Mesendoderm (in vitro differentiated cells): ENCODE measurements around the gene CAMTA1.

ENCODE experiments used
- DNase-seq: peaks from one replicate; pipeline ENCODE4 v3.0.0; 2013
- H2AK5ac ChIP-seq: 2 replicates; pipeline ENCODE4 v1.6.1; 2013; ENCODE audit warnings: low read length, inconsistent platforms
- H2BK120ac ChIP-seq: 2 replicates; pipeline ENCODE4 v1.6.1; 2013; ENCODE audit warnings: low read depth, mild to moderate bottlenecking, low read length, moderate library complexity, mixed read lengths
- H2BK15ac ChIP-seq: replicated peaks from 2 replicates; pipeline ENCODE4 v1.6.1; 2013; ENCODE audit warnings: low read depth, mild to moderate bottlenecking, moderate library complexity
- H2BK5ac ChIP-seq: 2 replicates; pipeline ENCODE4 v1.6.1; 2013; ENCODE audit warnings: low read length, inconsistent platforms
- H3K18ac ChIP-seq: 2 replicates; pipeline ENCODE4 v1.6.1; 2013; ENCODE audit warnings: mild to moderate bottlenecking, low read length, mixed read lengths
- H3K23ac ChIP-seq: one replicate; pipeline ENCODE4 v1.6.1; 2013; ENCODE audit warnings: low read length
- H3K27ac ChIP-seq: 2 replicates; pipeline ENCODE4 v1.5.1; 2013; ENCODE audit warnings: low read depth, mild to moderate bottlenecking, inconsistent platforms, low read length, moderate library complexity
- H3K27me3 ChIP-seq: 2 replicates; pipeline ENCODE4 v1.6.1; 2013; ENCODE audit warnings: low read length, control low read depth, mild to moderate bottlenecking, inconsistent platforms; ENCODE audit not compliant: insufficient read depth, poor library complexity
- H3K36me3 ChIP-seq: 2 replicates; pipeline ENCODE4 v1.6.1; 2013; ENCODE audit warnings: low read length, inconsistent platforms; ENCODE audit not compliant: control insufficient read depth, insufficient read depth
- H3K4ac ChIP-seq: one replicate; pipeline ENCODE4 v1.6.1; 2013; ENCODE audit warnings: low read depth, mild to moderate bottlenecking, low read length, moderate library complexity
- H3K4me1 ChIP-seq: 2 replicates; pipeline ENCODE4 v1.6.1; 2013; ENCODE audit warnings: low read depth, low read length, inconsistent platforms; ENCODE audit not compliant: control insufficient read depth
- H3K4me2 ChIP-seq: 2 replicates; pipeline ENCODE4 v1.6.1; 2013; ENCODE audit warnings: low read length
- H3K4me3 ChIP-seq: 2 replicates; pipeline ENCODE4 v1.5.1; 2013; ENCODE audit warnings: mild to moderate bottlenecking, low read length
- H3K56ac ChIP-seq: one replicate; pipeline ENCODE4 v1.6.1; 2013; ENCODE audit warnings: low read length
- H3K79me1 ChIP-seq: 2 replicates; pipeline ENCODE4 v1.6.1; 2013; ENCODE audit warnings: low read length, inconsistent platforms
- H3K79me2 ChIP-seq: 2 replicates; pipeline ENCODE4 v1.6.1; 2013; ENCODE audit warnings: mild to moderate bottlenecking, low read length; ENCODE audit not compliant: control insufficient read depth, insufficient read depth
- H3K9ac ChIP-seq: 2 replicates; pipeline ENCODE4 v1.6.1; 2013; ENCODE audit warnings: low read length, inconsistent platforms
- H4K5ac ChIP-seq: one replicate; pipeline ENCODE4 v1.6.1; 2013; ENCODE audit warnings: low read length
- H4K8ac ChIP-seq: one replicate; pipeline ENCODE4 v1.6.1; 2013; ENCODE audit warnings: low read depth, mild to moderate bottlenecking, control low read depth, low read length, moderate library complexity
- WGBS: extraction: QIAGEN DNeasy Blood & Tissue Kit; methylation state at CpG from one replicate; pipeline ENCODE4 v1.1.7; 2013; ENCODE audit warnings: low lambda C conversion rate, missing lambda C conversion rate; ENCODE audit not compliant: insufficient coverage; ENCODE audit errors: extremely low coverage; 5-methylcytosine and 5-hydroxymethylcytosine counted together

CAMTA1 gene

GRCh38 chr1:7105269-7105668 lies 320.0 kb downstream of the CAMTA1 start:
- no peak overlapping the region for H4K5ac ChIP-seq
- no peaks in the 10 kb centered on the region for H3K79me2 ChIP-seq
- no peaks in the 10 kb centered on the region for H3K27me3 ChIP-seq
- no peak overlapping the region for H2BK15ac ChIP-seq
- H2BK5ac ChIP-seq = no peak overlapping the region
- no peaks in the 10 kb centered on the region for H3K4me1 ChIP-seq
- H3K9ac ChIP-seq = no peak overlapping the region
- no peak overlapping the region for H2AK5ac ChIP-seq
- no peak overlapping the region for H3K56ac ChIP-seq
- no CpG with 5 or more reads among the region's 7 CpGs for WGBS
- no peak overlapping the region for H3K23ac ChIP-seq
- H2BK120ac ChIP-seq = no peak overlapping the region
- no peak overlapping the region for H3K27ac ChIP-seq
- H3K79me1 ChIP-seq = no peaks in the 10 kb centered on the region
- DNase-seq = no peak
- H3K4ac ChIP-seq = no peak overlapping the region
- no peak overlapping the region for H3K18ac ChIP-seq
- no peak overlapping the region for H3K4me3 ChIP-seq
- no peak overlapping the region for H4K8ac ChIP-seq
- H3K4me2 ChIP-seq = no peak overlapping the region
- H3K36me3 ChIP-seq = no peaks in the 10 kb centered on the region

- H3K27ac ChIP-seq = no peak overlapping the region
- H3K4me3 ChIP-seq = no peak overlapping the region
- no peaks in the 10 kb centered on the region for H3K4me1 ChIP-seq
- no peak overlapping the region for H4K5ac ChIP-seq
- H2BK15ac ChIP-seq = no peak overlapping the region
- no CpG with 5 or more reads among the region's 15 CpGs for WGBS
- H2BK5ac ChIP-seq = no peak overlapping the region
- no peak overlapping the region for H3K56ac ChIP-seq
- no peaks in the 10 kb centered on the region for H3K27me3 ChIP-seq
- H3K9ac ChIP-seq = no peak overlapping the region
- H2BK120ac ChIP-seq = no peak overlapping the region
- no peak for DNase-seq
- H3K18ac ChIP-seq = no peak overlapping the region
- no peak overlapping the region for H3K4ac ChIP-seq
- H3K36me3 ChIP-seq = no peaks in the 10 kb centered on the region
- no peak overlapping the region for H3K4me2 ChIP-seq
- H2AK5ac ChIP-seq = no peak overlapping the region
- H3K79me2 ChIP-seq = no peaks in the 10 kb centered on the region
- no peak overlapping the region for H4K8ac ChIP-seq
- no peaks in the 10 kb centered on the region for H3K79me1 ChIP-seq
- H3K23ac ChIP-seq = no peak overlapping the region
These were observed 321.3 kb downstream of the CAMTA1 start for GRCh38 chr1:7106442-7107108.

GRCh38 chr1:7107109-7107830 lies 322.0 kb downstream of the CAMTA1 start:
- Histone ChIP-seq H2BK15ac (no peak overlapping the region), H3K79me1 (no peaks in the 10 kb centered on the region), H3K56ac (no peak overlapping the region), H3K4me1 (no peaks in the 10 kb centered on the region), H3K4me3 (no peak overlapping the region), H4K8ac (no peak overlapping the region), H3K79me2 (no peaks in the 10 kb centered on the region), H2BK5ac (no peak overlapping the region), H3K9ac (no peak overlapping the region), H3K4me2 (no peak overlapping the region), H3K4ac (no peak overlapping the region), H3K18ac (no peak overlapping the region), H3K36me3 (no peaks in the 10 kb centered on the region), H2BK120ac (no peak overlapping the region), H3K27me3 (no peaks in the 10 kb centered on the region), H3K23ac (no peak overlapping the region), H2AK5ac (no peak overlapping the region), H3K27ac (no peak overlapping the region), H4K5ac (no peak overlapping the region)
- no peak for DNase-seq
- WGBS = no CpG with 5 or more reads among the region's 17 CpGs

GRCh38 chr1:7108251-7108650 lies 323.0 kb downstream of the CAMTA1 start:
- Histone ChIP-seq H4K8ac (no peak overlapping the region), H4K5ac (no peak overlapping the region), H3K79me1 (no peaks in the 10 kb centered on the region), H3K27ac (no peak overlapping the region), H3K4me2 (no peak overlapping the region), H3K79me2 (no peaks in the 10 kb centered on the region), H3K4ac (no peak overlapping the region), H3K4me3 (no peak overlapping the region), H3K9ac (no peak overlapping the region), H3K27me3 (no peaks in the 10 kb centered on the region), H2BK5ac (no peak overlapping the region), H2BK120ac (no peak overlapping the region), H2AK5ac (no peak overlapping the region), H3K18ac (no peak overlapping the region), H3K56ac (no peak overlapping the region), H3K36me3 (no peaks in the 10 kb centered on the region), H3K4me1 (no peaks in the 10 kb centered on the region), H3K23ac (no peak overlapping the region), H2BK15ac (no peak overlapping the region)
- no CpG with 5 or more reads among the region's 8 CpGs for WGBS
- no peak for DNase-seq

GRCh38 chr1:7109901-7110300 lies 324.6 kb downstream of the CAMTA1 start:
- H3K18ac ChIP-seq = no peak overlapping the region
- DNase-seq = no peak
- H2BK5ac ChIP-seq = no peak overlapping the region
- no peak overlapping the region for H3K4ac ChIP-seq
- no CpG with 5 or more reads among the region's 3 CpGs for WGBS
- H3K9ac ChIP-seq = no peak overlapping the region
- no peaks in the 10 kb centered on the region for H3K4me1 ChIP-seq
- H3K79me1 ChIP-seq = no peaks in the 10 kb centered on the region
- H2AK5ac ChIP-seq = no peak overlapping the region
- H3K56ac ChIP-seq = no peak overlapping the region
- H3K36me3 ChIP-seq = no peaks in the 10 kb centered on the region
- no peak overlapping the region for H3K4me2 ChIP-seq
- no peaks in the 10 kb centered on the region for H3K27me3 ChIP-seq
- no peaks in the 10 kb centered on the region for H3K79me2 ChIP-seq
- H2BK15ac ChIP-seq = no peak overlapping the region
- H3K4me3 ChIP-seq = no peak overlapping the region
- H4K5ac ChIP-seq = no peak overlapping the region
- H3K27ac ChIP-seq = no peak overlapping the region
- no peak overlapping the region for H2BK120ac ChIP-seq
- H4K8ac ChIP-seq = no peak overlapping the region
- no peak overlapping the region for H3K23ac ChIP-seq
